ENCODE measurements around the gene GDE1. TPM values are rescaled to one million over a fixed set of nuclear protein-coding genes. Genes with fewer than 3 reads are reported as not detected.
"Not testable (repeated sequence)": the region's sequence is repeated elsewhere in the genome, so short reads cannot be mapped to it uniquely, and the experiment has no call there.

GDE1 gene, protein sequence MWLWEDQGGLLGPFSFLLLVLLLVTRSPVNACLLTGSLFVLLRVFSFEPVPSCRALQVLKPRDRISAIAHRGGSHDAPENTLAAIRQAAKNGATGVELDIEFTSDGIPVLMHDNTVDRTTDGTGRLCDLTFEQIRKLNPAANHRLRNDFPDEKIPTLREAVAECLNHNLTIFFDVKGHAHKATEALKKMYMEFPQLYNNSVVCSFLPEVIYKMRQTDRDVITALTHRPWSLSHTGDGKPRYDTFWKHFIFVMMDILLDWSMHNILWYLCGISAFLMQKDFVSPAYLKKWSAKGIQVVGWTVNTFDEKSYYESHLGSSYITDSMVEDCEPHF
- polyA plus RNA-seq (2012; ENCODE audit: missing spikeins), result 16.5 TPM

DNA sequence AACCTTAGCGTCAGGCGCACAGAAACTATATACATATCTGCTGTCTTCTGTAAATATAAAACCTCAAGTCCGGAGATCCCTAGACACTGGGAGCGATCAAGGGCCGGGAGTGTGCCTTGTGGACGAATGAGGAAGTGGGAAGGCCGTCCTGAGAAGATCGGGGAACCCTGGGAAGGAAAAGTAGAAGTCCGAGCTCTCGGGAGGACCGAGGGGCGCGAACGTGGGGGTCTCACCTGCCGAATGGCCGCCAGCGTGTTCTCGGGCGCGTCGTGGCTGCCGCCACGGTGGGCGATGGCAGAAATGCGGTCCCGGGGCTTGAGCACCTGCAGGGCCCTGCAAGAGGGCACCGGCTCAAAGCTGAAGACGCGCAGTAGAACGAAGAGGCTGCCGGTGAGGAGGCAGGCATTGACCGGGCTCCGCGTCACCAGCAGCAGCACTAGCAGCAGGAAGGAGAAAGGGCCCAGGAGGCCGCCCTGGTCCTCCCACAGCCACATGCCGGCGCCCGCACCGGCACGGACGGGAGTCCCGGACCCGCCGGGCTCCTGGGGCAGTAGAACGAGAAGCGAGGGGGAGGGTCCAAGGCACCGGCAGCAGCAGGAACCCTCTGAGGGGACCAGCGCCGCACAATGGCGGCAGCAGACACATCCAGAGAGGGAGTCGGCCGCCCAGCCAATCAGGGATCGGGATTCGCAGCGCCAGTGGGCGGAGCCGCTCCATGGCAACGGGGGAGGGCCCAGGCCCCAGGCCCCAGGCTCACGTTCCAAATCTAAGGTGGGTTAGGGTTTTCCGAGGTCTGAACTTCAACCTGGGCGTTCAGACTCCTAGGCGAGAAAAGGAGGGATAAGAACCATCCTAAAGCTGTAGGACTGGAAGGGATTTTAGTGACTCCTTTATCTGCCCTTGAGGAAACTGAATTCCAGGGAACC is at the start of gene GDE1:
TSS of gene GDE1 (minus strand) at position 628 of the 926 bp plus-strand sequence. CDS start at position 494, 134 bp downstream.
- DNase-seq (ENCODE audit: insufficient read length), result peak; percentile 82
- peak; percentile 92 for FAIRE-seq

DNA sequence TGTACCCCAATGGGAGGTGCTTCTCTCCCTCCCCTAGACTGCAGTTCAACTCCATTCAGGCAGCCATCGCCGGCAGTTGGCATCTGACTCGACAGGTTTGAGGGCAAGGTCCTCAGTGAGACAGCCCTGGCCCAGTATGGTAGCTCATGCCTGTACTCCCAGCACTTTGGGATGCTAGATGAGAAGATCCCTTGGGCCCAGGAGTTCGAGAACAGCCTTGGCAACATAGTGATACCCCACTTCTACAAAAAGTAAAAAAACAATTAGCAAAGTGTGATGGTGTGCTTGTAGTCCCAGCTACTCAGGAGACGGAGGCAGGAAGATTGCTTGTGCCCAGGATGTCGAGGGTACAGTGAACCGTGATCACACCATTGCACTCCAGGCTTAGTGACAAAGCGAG is 45.7 kb upstream of the GDE1 start:
- FAIRE-seq, result no peak
- DNase-seq (ENCODE audit: insufficient read length), result no peak
- TF ChIP-seq POLR2AphosphoS5 (IDR thresholded peaks at IDR 0.05; ENCODE audit: low read depth, low read length) (no peak), TAF1 (IDR thresholded peaks at IDR 0.05; ENCODE audit: borderline replicate concordance, low read depth, low read length) (no peak), POLR2A (IDR thresholded peaks at IDR 0.05; ENCODE audit: low read depth, low read length) (no peak)

More for the DNA sequence above, at the start of gene GDE1:
- TF ChIP-seq TAF1 (IDR thresholded peaks at IDR 0.05; ENCODE audit: borderline replicate concordance, low read depth, low read length), result no peak
- peak; percentile 80 for TF ChIP-seq POLR2AphosphoS5 (IDR thresholded peaks at IDR 0.05; ENCODE audit: low read depth, low read length)
- peak; percentile 85 for TF ChIP-seq POLR2A (IDR thresholded peaks at IDR 0.05; ENCODE audit: low read depth, low read length)

GRCh38 chr16:19566362-19566761 is 44.5 kb upstream of the GDE1 start:
- DNase-seq (ENCODE audit: insufficient read length), result no peak
- FAIRE-seq, result no peak
- TF ChIP-seq POLR2A (IDR thresholded peaks at IDR 0.05; ENCODE audit: low read depth, low read length) (no peak), POLR2AphosphoS5 (IDR thresholded peaks at IDR 0.05; ENCODE audit: low read depth, low read length) (no peak), TAF1 (IDR thresholded peaks at IDR 0.05; ENCODE audit: borderline replicate concordance, low read depth, low read length) (no peak)

DNA sequence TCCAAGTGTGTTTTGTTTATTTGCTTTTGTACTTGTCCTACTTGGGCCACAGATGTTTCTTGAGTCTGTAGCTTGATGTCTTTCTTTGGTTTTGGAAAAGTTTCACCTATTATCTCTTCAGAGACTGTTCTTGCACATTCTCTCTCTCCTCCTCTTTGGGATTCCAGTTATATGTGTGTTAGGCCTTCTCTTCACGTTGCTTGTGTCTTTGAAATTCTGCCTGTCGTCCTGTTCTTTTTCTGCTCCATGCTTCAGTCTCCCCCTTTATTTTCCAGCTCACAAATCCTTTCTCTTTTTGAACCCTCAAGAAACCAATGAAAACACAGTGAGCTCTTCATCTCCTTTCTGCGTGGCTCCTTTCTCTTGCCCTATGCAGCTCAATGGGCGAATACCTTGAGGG is 41.5 kb upstream of the GDE1 start:
- TF ChIP-seq POLR2AphosphoS5 (IDR thresholded peaks at IDR 0.05; ENCODE audit: low read depth, low read length) (no peak), POLR2A (IDR thresholded peaks at IDR 0.05; ENCODE audit: low read depth, low read length) (no peak), TAF1 (IDR thresholded peaks at IDR 0.05; ENCODE audit: borderline replicate concordance, low read depth, low read length) (no peak)
- FAIRE-seq, result no peak
- no peak for DNase-seq (ENCODE audit: insufficient read length)

- no peak for DNase-seq (ENCODE audit: insufficient read length)
- TF ChIP-seq POLR2A (IDR thresholded peaks at IDR 0.05; ENCODE audit: low read depth, low read length), result no peak
- TF ChIP-seq TAF1 (IDR thresholded peaks at IDR 0.05; ENCODE audit: borderline replicate concordance, low read depth, low read length), result no peak
- TF ChIP-seq POLR2AphosphoS5 (IDR thresholded peaks at IDR 0.05; ENCODE audit: low read depth, low read length), result no peak
- FAIRE-seq, result no peak
Measured at GRCh38 chr16:19560078-19560477, 38.2 kb upstream of the GDE1 start.

- TF ChIP-seq POLR2A (IDR thresholded peaks at IDR 0.05; ENCODE audit: low read depth, low read length) (no peak), POLR2AphosphoS5 (IDR thresholded peaks at IDR 0.05; ENCODE audit: low read depth, low read length) (no peak), TAF1 (IDR thresholded peaks at IDR 0.05; ENCODE audit: borderline replicate concordance, low read depth, low read length) (no peak)
- DNase-seq (ENCODE audit: insufficient read length) (no peak), FAIRE-seq (no peak)
Measured at GRCh38 chr16:19559242-19559910, 37.5 kb upstream of the GDE1 start.

GRCh38 chr16:19555938-19556771 is 34.3 kb upstream of the GDE1 start:
- no peak for FAIRE-seq

DNA sequence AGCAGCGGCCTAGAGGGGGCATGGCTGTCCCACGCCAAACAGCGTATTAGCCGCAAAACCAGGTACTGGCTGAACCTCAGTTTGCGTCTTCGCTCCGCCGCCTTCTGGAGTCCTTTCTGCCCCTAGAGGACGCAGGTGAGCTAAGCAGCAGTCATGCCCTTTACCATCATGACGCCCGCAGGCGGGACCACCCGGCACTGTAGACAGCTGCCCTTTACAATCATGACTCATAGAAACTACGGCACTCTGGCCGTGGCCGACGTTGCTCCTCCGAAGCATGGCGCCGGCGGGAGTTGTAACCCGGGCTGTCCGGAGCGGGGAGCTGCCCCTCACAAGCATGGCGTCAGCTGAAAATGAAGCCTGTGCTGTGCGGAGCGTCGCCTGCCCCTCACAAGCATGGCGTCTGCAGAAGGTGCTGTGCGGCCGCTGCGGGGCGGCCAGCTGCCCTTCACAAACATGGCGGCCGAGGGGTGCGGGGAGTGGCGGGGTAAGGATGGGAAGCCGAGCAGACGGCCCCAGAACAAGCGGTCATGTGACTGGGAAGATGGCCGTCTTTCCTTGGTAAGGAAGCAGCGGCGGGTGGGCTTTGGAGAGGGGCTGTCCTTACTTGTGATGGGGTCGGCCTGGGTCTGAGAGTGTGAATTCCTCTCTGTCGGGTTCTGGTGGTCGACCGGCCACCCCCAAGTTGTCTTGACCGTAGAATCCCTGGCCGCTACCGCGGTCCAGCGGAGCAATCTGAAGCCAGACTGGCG is 33.5 kb upstream of the GDE1 start, which contains the start of gene VPS35L:
TSS of gene VPS35L (plus strand) at position 518 of the 752 bp plus-strand sequence. CDS start at position 545, 27 bp downstream.
- peak; percentile 98 for FAIRE-seq
- TF ChIP-seq TAF1 (IDR thresholded peaks at IDR 0.05; ENCODE audit: borderline replicate concordance, low read depth, low read length), result peak; percentile 67
- no peak for TF ChIP-seq POLR2AphosphoS5 (IDR thresholded peaks at IDR 0.05; ENCODE audit: low read depth, low read length)
- TF ChIP-seq POLR2A (IDR thresholded peaks at IDR 0.05; ENCODE audit: low read depth, low read length), result peak; percentile 74; the same call in 1 of the 2 replicates
- DNase-seq (ENCODE audit: insufficient read length), result peak; percentile 81

More at GRCh38 chr16:19555938-19556771, 34.3 kb upstream of the GDE1 start:
- DNase-seq (ENCODE audit: insufficient read length), result peak; percentile 23
- no peak for TF ChIP-seq TAF1 (IDR thresholded peaks at IDR 0.05; ENCODE audit: borderline replicate concordance, low read depth, low read length)
- TF ChIP-seq POLR2AphosphoS5 (IDR thresholded peaks at IDR 0.05; ENCODE audit: low read depth, low read length), result no peak

- FAIRE-seq (no peak), DNase-seq (ENCODE audit: insufficient read length) (no peak)
- TF ChIP-seq POLR2AphosphoS5 (IDR thresholded peaks at IDR 0.05; ENCODE audit: low read depth, low read length), result no peak
- TF ChIP-seq POLR2A (IDR thresholded peaks at IDR 0.05; ENCODE audit: low read depth, low read length), result no peak
- TF ChIP-seq TAF1 (IDR thresholded peaks at IDR 0.05; ENCODE audit: borderline replicate concordance, low read depth, low read length), result no peak
Measured at GRCh38 chr16:19549673-19550072, 27.8 kb upstream of the GDE1 start.

GRCh38 chr16:19548144-19548543 is 26.2 kb upstream of the GDE1 start:
- TF ChIP-seq POLR2A (IDR thresholded peaks at IDR 0.05; ENCODE audit: low read depth, low read length) (no peak), POLR2AphosphoS5 (IDR thresholded peaks at IDR 0.05; ENCODE audit: low read depth, low read length) (no peak), TAF1 (IDR thresholded peaks at IDR 0.05; ENCODE audit: borderline replicate concordance, low read depth, low read length) (no peak)
- FAIRE-seq (no peak), DNase-seq (ENCODE audit: insufficient read length) (no peak)

GRCh38 chr16:19543278-19543996 is 21.5 kb upstream of the GDE1 start:
- DNase-seq (ENCODE audit: insufficient read length); FAIRE-seq: not testable (repeated sequence)

All from GM12892 (cell line).